ENCODE data around the gene KLRD1.

GRCh38 chr12:10363914-10364814 lies 56.5 kb downstream of the KLRD1 start:
- no peak for TF ChIP-seq EGR1 (IDR thresholded peaks at IDR 0.05; ENCODE audit: low read depth in 2 of 2)
- TF ChIP-seq RXRA (IDR thresholded peaks at IDR 0.05): no peak
- TF ChIP-seq, protein P1, sequence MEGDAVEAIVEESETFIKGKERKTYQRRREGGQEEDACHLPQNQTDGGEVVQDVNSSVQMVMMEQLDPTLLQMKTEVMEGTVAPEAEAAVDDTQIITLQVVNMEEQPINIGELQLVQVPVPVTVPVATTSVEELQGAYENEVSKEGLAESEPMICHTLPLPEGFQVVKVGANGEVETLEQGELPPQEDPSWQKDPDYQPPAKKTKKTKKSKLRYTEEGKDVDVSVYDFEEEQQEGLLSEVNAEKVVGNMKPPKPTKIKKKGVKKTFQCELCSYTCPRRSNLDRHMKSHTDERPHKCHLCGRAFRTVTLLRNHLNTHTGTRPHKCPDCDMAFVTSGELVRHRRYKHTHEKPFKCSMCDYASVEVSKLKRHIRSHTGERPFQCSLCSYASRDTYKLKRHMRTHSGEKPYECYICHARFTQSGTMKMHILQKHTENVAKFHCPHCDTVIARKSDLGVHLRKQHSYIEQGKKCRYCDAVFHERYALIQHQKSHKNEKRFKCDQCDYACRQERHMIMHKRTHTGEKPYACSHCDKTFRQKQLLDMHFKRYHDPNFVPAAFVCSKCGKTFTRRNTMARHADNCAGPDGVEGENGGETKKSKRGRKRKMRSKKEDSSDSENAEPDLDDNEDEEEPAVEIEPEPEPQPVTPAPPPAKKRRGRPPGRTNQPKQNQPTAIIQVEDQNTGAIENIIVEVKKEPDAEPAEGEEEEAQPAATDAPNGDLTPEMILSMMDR (IDR thresholded peaks at IDR 0.05; ENCODE audit: low read depth, low read length, missing input control): no peak
- TF ChIP-seq RAD21 (IDR thresholded peaks at IDR 0.05): no peak
- TF ChIP-seq, protein P2, sequence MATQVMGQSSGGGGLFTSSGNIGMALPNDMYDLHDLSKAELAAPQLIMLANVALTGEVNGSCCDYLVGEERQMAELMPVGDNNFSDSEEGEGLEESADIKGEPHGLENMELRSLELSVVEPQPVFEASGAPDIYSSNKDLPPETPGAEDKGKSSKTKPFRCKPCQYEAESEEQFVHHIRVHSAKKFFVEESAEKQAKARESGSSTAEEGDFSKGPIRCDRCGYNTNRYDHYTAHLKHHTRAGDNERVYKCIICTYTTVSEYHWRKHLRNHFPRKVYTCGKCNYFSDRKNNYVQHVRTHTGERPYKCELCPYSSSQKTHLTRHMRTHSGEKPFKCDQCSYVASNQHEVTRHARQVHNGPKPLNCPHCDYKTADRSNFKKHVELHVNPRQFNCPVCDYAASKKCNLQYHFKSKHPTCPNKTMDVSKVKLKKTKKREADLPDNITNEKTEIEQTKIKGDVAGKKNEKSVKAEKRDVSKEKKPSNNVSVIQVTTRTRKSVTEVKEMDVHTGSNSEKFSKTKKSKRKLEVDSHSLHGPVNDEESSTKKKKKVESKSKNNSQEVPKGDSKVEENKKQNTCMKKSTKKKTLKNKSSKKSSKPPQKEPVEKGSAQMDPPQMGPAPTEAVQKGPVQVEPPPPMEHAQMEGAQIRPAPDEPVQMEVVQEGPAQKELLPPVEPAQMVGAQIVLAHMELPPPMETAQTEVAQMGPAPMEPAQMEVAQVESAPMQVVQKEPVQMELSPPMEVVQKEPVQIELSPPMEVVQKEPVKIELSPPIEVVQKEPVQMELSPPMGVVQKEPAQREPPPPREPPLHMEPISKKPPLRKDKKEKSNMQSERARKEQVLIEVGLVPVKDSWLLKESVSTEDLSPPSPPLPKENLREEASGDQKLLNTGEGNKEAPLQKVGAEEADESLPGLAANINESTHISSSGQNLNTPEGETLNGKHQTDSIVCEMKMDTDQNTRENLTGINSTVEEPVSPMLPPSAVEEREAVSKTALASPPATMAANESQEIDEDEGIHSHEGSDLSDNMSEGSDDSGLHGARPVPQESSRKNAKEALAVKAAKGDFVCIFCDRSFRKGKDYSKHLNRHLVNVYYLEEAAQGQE (IDR thresholded peaks at IDR 0.05): peak; percentile 81
- TF ChIP-seq, protein P3, sequence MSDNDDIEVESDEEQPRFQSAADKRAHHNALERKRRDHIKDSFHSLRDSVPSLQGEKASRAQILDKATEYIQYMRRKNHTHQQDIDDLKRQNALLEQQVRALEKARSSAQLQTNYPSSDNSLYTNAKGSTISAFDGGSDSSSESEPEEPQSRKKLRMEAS (IDR thresholded peaks at IDR 0.05): no peak
- no peak for TF ChIP-seq GABPA (IDR thresholded peaks at IDR 0.05 in 1 of 2, conservative IDR thresholded peaks at IDR 0.05 in 1 of 2)
- TF ChIP-seq JUND (IDR thresholded peaks at IDR 0.05): no peak

All from liver (tissue), 3 donors.